HT-29 (cell line): Measurements from ENCODE around the gene TAC1. TPM values are rescaled to one million over a fixed set of nuclear protein-coding genes. Genes with fewer than 3 reads are reported as not detected.

ENCODE experiments used
- total RNA-seq: library from RNA; depleted of rRNA; stranded (reverse); fragments of >200 nt; shearing (Covaris generic); gene quantifications from 2 replicates; pipeline ENCODE4 v1.2.3, GENCODE V29; 2014; rRNA removed

The TAC1 gene
- total RNA-seq, 1 experiment from 2014 or later, result not detected

Other genes with a start within 250 kb of the TAC1 start
- 22.2 and 31.7 TPM in 2 replicates for gene ASNS, start 140.3 kb downstream of the TAC1 start, total RNA-seq